Measurements from ENCODE around the gene PELO. TPM values are rescaled to one million over a fixed set of nuclear protein-coding genes. Genes with fewer than 3 reads are reported as not detected.

The PELO gene
- total and polyA plus RNA-seq, 9 of the 15 experiments (the other 6 are each of a cell fraction or from before 2014, with no cell fraction given), result 5.8 to 14.6 (median 9.6) TPM

GRCh38 chr5:52800394-52801213, 12.9 kb downstream of the PELO start (continued):
- TF ChIP-seq GATA2 (CRISPR knock-in tag; IDR thresholded peaks at IDR 0.05) (no peak), TFAP4 (CRISPR knock-in tag; IDR thresholded peaks at IDR 0.05; ENCODE audit: borderline replicate concordance) (0 out of 2 replicates have a peak, but pooled peaks have one; percentile 19), ZNF445 (CRISPR knock-in tag; IDR thresholded peaks at IDR 0.05; ENCODE audit: low read depth) (no peak), SAFB2 (IDR thresholded peaks at IDR 0.05; ENCODE audit: borderline replicate concordance, low read depth, low read length, severe bottlenecking) (no peak), DLX4 (CRISPR knock-in tag; IDR thresholded peaks at IDR 0.05) (no peak), LEF1 (IDR thresholded peaks at IDR 0.05) (no peak), ZBTB8A (IDR thresholded peaks at IDR 0.05; ENCODE audit: partially characterized antibody) (no peak), ZBTB11 (CRISPR knock-in tag; IDR thresholded peaks at IDR 0.05) (no peak), POU5F1 (IDR thresholded peaks at IDR 0.05; ENCODE audit: borderline replicate concordance, low read depth, low read length, partially characterized antibody) (no peak), MTF1 (CRISPR knock-in tag; IDR thresholded peaks at IDR 0.05; ENCODE audit: borderline replicate concordance) (no peak), ZNF79 (CRISPR knock-in tag; IDR thresholded peaks at IDR 0.05; ENCODE audit: low read depth) (no peak), BHLHE40 (IDR thresholded peaks at IDR 0.05; ENCODE audit: low read length) (no peak), ZNF143 (CRISPR knock-in tag; IDR thresholded peaks at IDR 0.05) (no peak), ZNF165 (CRISPR knock-in tag; IDR thresholded peaks at IDR 0.05; ENCODE audit: borderline replicate concordance) (no peak), ZNF668 (CRISPR knock-in tag; IDR thresholded peaks at IDR 0.05) (no peak), PBX2 (CRISPR knock-in tag; IDR thresholded peaks at IDR 0.05; ENCODE audit: low read depth) (no peak), PBX2 (tag; conservative IDR thresholded peaks at IDR 0.05; ENCODE audit: low read depth) (no peak), HNRNPH1 (optimal IDR thresholded peaks at IDR 0.05; ENCODE audit: low read depth, low read length) (no peak), FOXK1 (CRISPR knock-in tag; IDR thresholded peaks at IDR 0.05; ENCODE audit: borderline replicate concordance) (no peak), PHF20 (IDR thresholded peaks at IDR 0.05; ENCODE audit: partially characterized antibody) (no peak)
